ENCODE results near the gene DEPP1. TPM values are rescaled to one million over a fixed set of nuclear protein-coding genes. Genes with fewer than 3 reads are reported as not detected.

DEPP1 gene
- total RNA-seq, 1 experiment from 2014 or later = 3.5 TPM

Other genes with a start within 250 kb of the DEPP1 start
- gene TMEM72, start 67.5 kb downstream of the DEPP1 start, total RNA-seq (2014; rRNA removed; shearing (Covaris generic); ENCODE audit: low replicate concordance) = not detected in 2 replicates
- 0.15 and 0.26 TPM in 2 replicates for gene RASSF4, start 19.0 kb downstream of the DEPP1 start, total RNA-seq (2014; rRNA removed; shearing (Covaris generic); ENCODE audit: low replicate concordance)
- 10.9 and 15.5 TPM in 2 replicates for gene ZNF22, start 22.1 kb upstream of the DEPP1 start, total RNA-seq (2014; rRNA removed; shearing (Covaris generic); ENCODE audit: low replicate concordance)